H1 (cell line): ENCODE results near the gene ELANE. TPM values are rescaled to one million over a fixed set of nuclear protein-coding genes. Genes with fewer than 3 reads are reported as not detected.

Experiments
- CTCF ChIA-PET: fragments of 300-600 bp; sonication (Branson Sonifier 250); formaldehyde crosslinking; loops from one replicate; lab custom pipeline; 2021; ENCODE audit not compliant: partially characterized antibody; lab: Charles Lee
- POLR2A ChIA-PET: fragments of 300-600 bp; sonication (Branson Sonifier 250); formaldehyde crosslinking; loops from one replicate; lab custom pipeline; 2021; ENCODE audit warnings: inconsistent platforms; ENCODE audit not compliant: partially characterized antibody; lab: Charles Lee
- DNase-seq, 2 experiments: peaks; one replicate each; pipeline versions ENCODE4 v3.0.0 to v3.0.0-alpha.2; 2010 to 2022; ENCODE audit warnings: low spot score in 2 of 2, low read depth in 1 of 2, mixed read lengths in 1 of 2
- FAIRE-seq: peaks from 2 replicates; lab custom pipeline; 2011; peaks lifted over from hg19 to GRCh38; lab: Jason Lieb, UNC
- H2AFZ ChIP-seq: 2 replicates; pipeline ENCODE4 v1.8.1; 2012; ENCODE audit warnings: low read length, inconsistent platforms
- H2AK5ac ChIP-seq: 2 replicates; pipeline ENCODE4 v1.6.1; 2013; ENCODE audit warnings: low read depth, low read length
- H2BK120ac ChIP-seq: replicated peaks from 2 replicates; pipeline ENCODE3; 2013; ENCODE audit warnings: low read depth, low read length, inconsistent platforms
- H2BK12ac ChIP-seq: 2 replicates; pipeline ENCODE4 v1.6.1; 2013; ENCODE audit warnings: low read depth, low read length
- H2BK15ac ChIP-seq: 2 replicates; pipeline ENCODE4 v1.6.1; 2013; ENCODE audit warnings: low read length
- H2BK20ac ChIP-seq: 2 replicates; pipeline ENCODE4 v1.6.1; 2013; ENCODE audit warnings: low read length
- H2BK5ac ChIP-seq: 2 replicates; pipeline ENCODE4 v1.6.1; 2013; ENCODE audit warnings: low read depth, low read length
- H3K14ac ChIP-seq: 2 replicates; pipeline ENCODE4 v1.6.1; 2013; ENCODE audit warnings: inconsistent platforms; ENCODE audit not compliant: insufficient read length
- H3K18ac ChIP-seq: 2 replicates; pipeline ENCODE4 v1.6.1; 2013; ENCODE audit warnings: low read length; ENCODE audit errors: extremely low read depth
- H3K23ac ChIP-seq: 2 replicates; pipeline ENCODE4 v1.6.1; 2013; ENCODE audit warnings: inconsistent platforms; ENCODE audit not compliant: insufficient read length
- H3K23me2 ChIP-seq: 2 replicates; pipeline ENCODE4 v1.6.1; 2013; ENCODE audit warnings: low read depth, low read length
- H3K27ac ChIP-seq: 2 replicates; pipeline ENCODE4 v1.6.1; 2011; ENCODE audit warnings: low read depth, low read length, inconsistent platforms
- H3K27me3 ChIP-seq, 4 experiments: replicated peaks in 1 of 4; 1 replicate in 1 of 4; 2 replicates in 3 of 4; pipeline versions ENCODE4 v1.6.1 to v1.8.1; 2011 to 2013; ENCODE audit warnings: low read length in 3 of 4, mild to moderate bottlenecking in 3 of 4, inconsistent platforms in 2 of 4, mixed read lengths in 2 of 4, moderate library complexity in 1 of 4; ENCODE audit not compliant: control insufficient read depth in 3 of 4, insufficient read depth in 3 of 4; ENCODE audit errors: extremely low read depth in 1 of 4
- H3K36me3 ChIP-seq, 4 experiments: 2 replicates each; pipeline versions ENCODE4 v1.6.1 to v1.8.1; 2011 to 2013; ENCODE audit warnings: mild to moderate bottlenecking in 4 of 4, low read length in 3 of 4, moderate library complexity in 2 of 4, control low read depth in 1 of 4, inconsistent platforms in 1 of 4; ENCODE audit not compliant: insufficient read depth in 4 of 4, control insufficient read depth in 2 of 4
- H3K4ac ChIP-seq: replicated peaks from 2 replicates; pipeline ENCODE3; 2013; ENCODE audit warnings: low read length, low read depth, mixed read lengths, inconsistent platforms; ENCODE audit not compliant: insufficient read length
- H3K4me1 ChIP-seq, 4 experiments: replicated peaks in 1 of 4; 1 replicate in 1 of 4; 2 replicates in 3 of 4; pipeline versions ENCODE4 v1.6.1 to v1.8.1; 2011 to 2013; ENCODE audit warnings: low read length in 3 of 4, inconsistent platforms in 2 of 4, mixed read lengths in 1 of 4; ENCODE audit not compliant: insufficient read depth in 4 of 4, control insufficient read depth in 3 of 4
- H3K4me2 ChIP-seq, 2 experiments: 2 replicates each; pipeline versions ENCODE4 v1.6.1 to v1.8.1; 2011 to 2013; ENCODE audit warnings: low read depth in 2 of 2, low read length in 2 of 2, control low read depth in 1 of 2, inconsistent platforms in 1 of 2, mild to moderate bottlenecking in 1 of 2; ENCODE audit not compliant: insufficient read depth in 1 of 2
- H3K4me3 ChIP-seq, 4 experiments: fragments of 200-600, 300-600 bp in 1 of 4; sonication (generic), shearing (Covaris generic), sonication (Bioruptor Twin) in 1 of 4; 2 replicates each; pipeline versions ENCODE4 v1.5.1 to v1.8.1; 2011 to 2016; ENCODE audit warnings: low read length in 4 of 4, low read depth in 3 of 4, control low read depth in 2 of 4, inconsistent platforms in 2 of 4, mild to moderate bottlenecking in 2 of 4, mixed read lengths in 1 of 4, moderate library complexity in 1 of 4; ENCODE audit not compliant: insufficient read depth in 2 of 4; ENCODE audit errors: extremely low read depth in 1 of 4
- H3K56ac ChIP-seq: replicated peaks from 2 replicates; pipeline ENCODE3; 2013; ENCODE audit warnings: low read depth, mild to moderate bottlenecking, mixed read lengths, low read length, inconsistent platforms; ENCODE audit not compliant: insufficient read length
- H3K79me1 ChIP-seq: 2 replicates; pipeline ENCODE4 v1.6.1; 2013; ENCODE audit warnings: low read depth, low read length, control low read depth
- H3K79me2 ChIP-seq, 2 experiments: 2 replicates each; pipeline versions ENCODE4 v1.6.1 to v1.8.1; 2012 to 2013; ENCODE audit warnings: low read length in 2 of 2, mild to moderate bottlenecking in 2 of 2, inconsistent platforms in 1 of 2; ENCODE audit not compliant: insufficient read depth in 2 of 2, control insufficient read depth in 1 of 2
- H3K9ac ChIP-seq, 4 experiments: replicated peaks in 1 of 4; 1 replicate in 1 of 4; 2 replicates in 3 of 4; pipeline versions ENCODE4 v1.6.1 to v1.8.1; 2011 to 2013; ENCODE audit warnings: low read depth in 3 of 4, low read length in 3 of 4, control low read depth in 2 of 4, mild to moderate bottlenecking in 2 of 4, moderate library complexity in 2 of 4, inconsistent platforms in 1 of 4; ENCODE audit errors: extremely low read depth in 1 of 4
- H3K9me3 ChIP-seq, 2 experiments: 2 replicates each; pipeline versions ENCODE4 v1.6.1 to v1.8.1; 2012 to 2013; ENCODE audit warnings: mild to moderate bottlenecking in 2 of 2, moderate library complexity in 2 of 2, control low read depth in 1 of 2, inconsistent platforms in 1 of 2, low read depth in 1 of 2, low read length in 1 of 2, mixed read lengths in 1 of 2; ENCODE audit not compliant: insufficient read depth in 2 of 2
- H4K20me1 ChIP-seq, 2 experiments: replicated peaks in 1 of 2; 2 replicates each; pipeline versions ENCODE3 to v1.8.1; 2011 to 2013; ENCODE audit warnings: inconsistent platforms in 2 of 2, low read length in 2 of 2, mild to moderate bottlenecking in 1 of 2; ENCODE audit not compliant: insufficient read depth in 2 of 2, control insufficient read depth in 1 of 2
- H4K5ac ChIP-seq: 2 replicates; pipeline ENCODE4 v1.6.1; 2013; ENCODE audit warnings: low read length, low read depth, mixed read lengths, inconsistent platforms; ENCODE audit not compliant: insufficient read length
- H4K8ac ChIP-seq: 2 replicates; pipeline ENCODE4 v1.8.0; 2013; ENCODE audit warnings: mild to moderate bottlenecking, moderate library complexity, low read length, inconsistent platforms; ENCODE audit not compliant: insufficient read depth; ENCODE audit errors: extremely low read depth
- H4K91ac ChIP-seq: replicated peaks from 2 replicates; pipeline ENCODE3; 2013; ENCODE audit warnings: low read length, mixed read lengths, inconsistent platforms; ENCODE audit not compliant: insufficient read length
- JUND ChIP-seq: IDR thresholded peaks from 2 replicates; pipeline ENCODE4 v1.6.1; 2011; ENCODE audit warnings: mild to moderate bottlenecking, improper control_type of control experiment, low read length
- WGBS, 2 experiments: shearing (Covaris generic) in 1 of 2; methylation state at CpG; one replicate each; pipeline versions ENCODE4 v1.1.6 to v1.1.7; 2013 to 2015; ENCODE audit warnings: low lambda C conversion rate in 2 of 2, mixed read lengths in 2 of 2, inconsistent platforms in 1 of 2, low coverage in 1 of 2, missing lambda C conversion rate in 1 of 2; ENCODE audit not compliant: insufficient replicate concordance in 2 of 2, insufficient coverage in 1 of 2, insufficient read length in 1 of 2; ENCODE audit errors: extremely low coverage in 1 of 2, missing lambda C conversion rate in 1 of 2; 5-methylcytosine and 5-hydroxymethylcytosine counted together
- polyA plus RNA-seq, 7 experiments: library from polyadenylated mRNA; depleted of rRNA in 3 of 7; stranded (reverse) in 5 of 7; unstranded in 2 of 7; fragments of >200 nt in 5 of 7; fragments of 200-250 nt in 2 of 7; gene quantifications; 1 replicate in 5 of 7; 2 replicates in 1 of 7; 4 replicates in 1 of 7; pipeline versions ENCODE4 v1.2.1 to v1.2.3, GENCODE V29; 2011 to 2013; ENCODE audit warnings: missing spikeins in 2 of 7, mixed read lengths in 2 of 7
- total RNA-seq: library from RNA; stranded (reverse); fragmentation: NEBNext Ultra II Directional; extraction: Animal tissue kit (Norgen Biotek cat#: 25700); gene quantifications from 2 replicates; pipeline ENCODE4 v1.2.1, GENCODE V29; 2021

Gene ELANE
- total and polyA plus RNA-seq, 2 of the 8 experiments (the other 6 are each of a cell fraction or from before 2014, with no cell fraction given): not detected

- H4K20me1 ChIP-seq: peaks cover 4 to 9% of the 10 kb centered on the region in 2 experiments
- peaks cover 0 to 18% (median 0%) of the 10 kb centered on the region in 4 experiments; a peak in 2 of 8 replicates for H3K36me3 ChIP-seq
- no peak overlapping the region for H3K23ac ChIP-seq
- no peak overlapping the region; the same call in none of the 2 replicates for H4K8ac ChIP-seq
- H2BK12ac ChIP-seq: 0 out of 2 replicates have a peak overlapping the region, but pooled peaks have one; percentile 39
- ChIA-PET POLR2A (interaction anchor here (0.7 to 2.4 kb wide), 7 partner anchors 18 to 112 kb away, joined by 3 to 8 read pairs (median 4); partner anchors contain the start of genes ELANE and WDR18), CTCF (interaction anchor here (0.6 to 2.8 kb wide), 7 partner anchors 9 to 101 kb away, joined by 3 to 10 read pairs (median 3); no protein-coding TSS in a partner anchor)
- H3K79me2 ChIP-seq: no peaks in the 10 kb centered on the region
- no peak overlapping the region for H2BK15ac ChIP-seq
- H3K4me3 ChIP-seq: no peak overlapping the region
- no peak overlapping the region for H3K9ac ChIP-seq
- H2BK5ac ChIP-seq: no peak overlapping the region; the same call in 1 of the 2 replicates
- H3K4me1 ChIP-seq: peaks cover 3 to 22% (median 7%) of the 10 kb centered on the region in 4 experiments
- H4K91ac ChIP-seq: no peak overlapping the region
- no peak overlapping the region for H3K4me2 ChIP-seq
- DNase-seq (no peak), FAIRE-seq (no peak)
- H4K5ac ChIP-seq: no peak overlapping the region
- H3K18ac ChIP-seq: no peak overlapping the region; the same call in 1 of the 2 replicates
- no peak overlapping the region for H3K4ac ChIP-seq
- H3K27me3 ChIP-seq: no peaks in the 10 kb centered on the region
- H3K9me3 ChIP-seq: peaks cover 0 to 3% of the 10 kb centered on the region in 2 experiments; a peak in 1 of 4 replicates
- no peak overlapping the region for H2AFZ ChIP-seq
- H2BK20ac ChIP-seq: no peak overlapping the region
- no peak overlapping the region for H3K27ac ChIP-seq
- no peak overlapping the region for H2AK5ac ChIP-seq
- no peaks in the 10 kb centered on the region for H3K23me2 ChIP-seq
- no peak overlapping the region for H3K56ac ChIP-seq
- WGBS, 2 experiments: 79% methylated on average over 19 of the region's 28 CpGs; no CpG with 5 or more reads in 1 of the 2 experiments
- H3K14ac ChIP-seq: no peak overlapping the region
- no peaks in the 10 kb centered on the region; the same call in 1 of the 2 replicates for H3K79me1 ChIP-seq
- H2BK120ac ChIP-seq: no peak overlapping the region
- no peak for TF ChIP-seq JUND
Measured at GRCh38 chr19:870963-871401, 18.9 kb downstream of the ELANE start.
